ENCODE data around the gene UCKL1.
"Not testable (repeated sequence)": the region's sequence is repeated elsewhere in the genome, so short reads cannot be mapped to it uniquely, and the experiment has no call there.

UCKL1 gene
- 10.3 to 22.0 (median 13.3) reads per million in 17 experiments for total RNA-seq

- peak; percentile 89 to 96 (median 94) for DNase-seq
Observed at GRCh38 chr20:63955827-63956663, at the start of gene UCKL1. TSS of gene UCKL1 (minus strand) at chr20:63956416. CDS start at chr20:63956372, 44 bp downstream.

GRCh38 chr20:64005394-64005793 is 49.2 kb upstream of the UCKL1 start:
- DNase-seq = no peak

GRCh38 chr20:64003960-64004725 is 47.9 kb upstream of the UCKL1 start:
- no peak for DNase-seq

- no peak for DNase-seq
Observed at GRCh38 chr20:64001607-64002011, 45.4 kb upstream of the UCKL1 start.

GRCh38 chr20:64000906-64001305 is 44.7 kb upstream of the UCKL1 start:
- no peak for DNase-seq

- DNase-seq = no peak
Observed at GRCh38 chr20:63982937-63983336, 26.7 kb upstream of the UCKL1 start.

GRCh38 chr20:63980806-63981728 is 24.9 kb upstream of the UCKL1 start, which contains the start of gene PRPF6:
TSS of gene PRPF6 (plus strand) at chr20:63981132. CDS start at chr20:63981246, 114 bp downstream.
- DNase-seq = peak; percentile 98 to 100 (median 99)

- DNase-seq = peak in 3 of 4 experiments; percentile 29 to 56 (median 45)
Observed at GRCh38 chr20:63980317-63980805, 24.1 kb upstream of the UCKL1 start.

GRCh38 chr20:63979557-63980316 is 23.5 kb upstream of the UCKL1 start, which contains the start of gene SAMD10:
TSS of gene SAMD10 (minus strand) at chr20:63979642. CDS start at chr20:63979467, 175 bp downstream.
- DNase-seq = peak; percentile 89 to 94 (median 92)

GRCh38 chr20:63979229-63979556 is 23.0 kb upstream of the UCKL1 start:
- DNase-seq = no peak

- DNase-seq = peak in 3 of 4 experiments; percentile 40 to 71 (median 53)
Observed at GRCh38 chr20:63978319-63979228, 22.4 kb upstream of the UCKL1 start.

- DNase-seq = peak; percentile 55 to 82 (median 76)
Observed at GRCh38 chr20:63977739-63978276, 21.6 kb upstream of the UCKL1 start.

GRCh38 chr20:63976980-63977738 is 20.9 kb upstream of the UCKL1 start:
- no peak for DNase-seq

GRCh38 chr20:63976511-63976910 is 20.3 kb upstream of the UCKL1 start:
- not testable (repeated sequence) for DNase-seq

- no peak for DNase-seq
Observed at GRCh38 chr20:63974402-63975200, 18.4 kb upstream of the UCKL1 start.

- DNase-seq = peak; percentile 91 to 96 (median 95)
Observed at GRCh38 chr20:63973636-63974401, 17.6 kb upstream of the UCKL1 start.

- no peak for DNase-seq
Observed at GRCh38 chr20:63973160-63973479, 16.9 kb upstream of the UCKL1 start.

Measured in suppressor macrophage (primary cell).